SK-N-MC (cell line): ENCODE results near the gene GNG8.

Experiments
- EZH2 ChIP-seq: fragments of 200-600 bp; sonication (generic); IDR thresholded peaks from one replicate; pipeline ENCODE4 v1.6.1; 2017; ENCODE audit warnings: antibody characterized with exemption
- FOXP2 ChIP-seq: optimal IDR thresholded peaks from 2 replicates; pipeline ENCODE3; 2011; ENCODE audit warnings: mild to moderate bottlenecking, moderate library complexity; ENCODE audit not compliant: insufficient read depth; ENCODE audit errors: extremely low read length, control extremely low read depth
- POLR2AphosphoS5 ChIP-seq: IDR thresholded peaks from 2 replicates; pipeline ENCODE4 v1.6.1; 2012; ENCODE audit warnings: mild to moderate bottlenecking, low read depth, low read length, borderline replicate concordance

GRCh38 chr19:46603752-46604231 lies 32.2 kb downstream of the GNG8 start:
- no peak for TF ChIP-seq EZH2
- TF ChIP-seq FOXP2: no peak
- no peak for TF ChIP-seq POLR2AphosphoS5
